NCI-H82 treated with DMSO at 0.1 percent for 48 hours (cell line): ENCODE results near the gene WDR7.

Experiments
- DNase-seq: peaks from one replicate; lab custom pipeline; 2025; ENCODE audit not compliant: unreplicated experiment; lab: John Stamatoyannopoulos, UW

WDR7 gene

GRCh38 chr18:56878711-56879110, 227.6 kb downstream of the WDR7 start:
- no peak for DNase-seq

GRCh38 chr18:56884511-56884910, 233.4 kb downstream of the WDR7 start:
- DNase-seq: no peak

- DNase-seq: no peak
Observed at GRCh38 chr18:56888978-56889377, 237.8 kb downstream of the WDR7 start.

DNA sequence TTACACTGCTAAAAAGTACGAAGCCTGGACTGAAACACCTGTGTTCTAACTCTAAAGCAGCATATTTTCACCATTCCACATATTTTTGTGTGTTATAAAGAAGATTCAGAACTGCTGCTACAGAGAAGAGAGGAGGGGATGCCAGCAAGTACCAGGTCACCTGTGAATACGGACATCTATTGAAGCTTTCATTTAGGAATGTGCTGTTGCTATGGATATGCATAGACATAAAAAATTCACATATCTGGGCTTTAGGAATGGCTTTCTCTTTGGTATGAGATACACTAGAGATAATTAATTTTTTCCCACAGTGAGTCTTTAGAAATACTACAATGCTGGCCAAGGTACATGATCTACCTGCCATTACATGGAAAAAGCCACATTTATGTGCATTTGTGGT, 238.5 kb downstream of the WDR7 start:
- DNase-seq: no peak

DNA sequence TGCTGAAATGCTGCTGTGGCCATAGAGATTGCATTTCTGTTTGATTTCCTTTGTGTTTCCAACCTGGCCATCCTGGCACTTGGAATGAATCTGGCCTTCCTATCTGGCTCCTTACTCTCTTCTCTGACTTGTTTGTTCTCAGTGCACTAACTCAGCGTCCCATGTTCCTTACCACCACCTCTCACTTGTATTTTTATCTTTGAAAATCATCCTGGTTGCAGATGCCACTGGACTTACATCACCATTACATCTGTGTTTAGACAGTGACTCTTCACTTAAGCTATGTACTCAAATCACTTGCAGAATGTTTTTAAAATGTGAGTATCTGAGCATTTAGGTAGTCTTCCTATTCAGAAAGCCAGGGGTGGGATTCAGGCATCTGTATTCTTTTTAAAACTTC, 239.5 kb downstream of the WDR7 start:
- no peak for DNase-seq

DNA sequence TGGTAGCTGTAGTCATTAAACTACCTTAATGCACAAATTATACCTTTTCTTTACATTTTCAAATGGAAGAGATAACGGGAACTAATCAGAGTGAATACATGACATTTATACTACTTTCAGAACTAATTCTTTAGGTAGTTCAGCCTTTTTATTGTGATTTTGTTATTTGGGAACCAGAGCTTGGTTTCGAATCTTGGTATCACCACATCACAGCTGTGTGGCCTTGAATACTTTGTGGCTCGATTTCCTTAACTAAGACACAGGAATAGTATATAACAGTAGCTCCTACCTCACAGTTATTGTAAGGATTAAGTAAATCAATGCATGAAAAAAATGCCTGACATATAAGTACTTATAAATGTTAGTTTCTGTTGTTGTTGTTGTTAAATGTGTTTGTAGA, 240.0 kb downstream of the WDR7 start:
- no peak for DNase-seq

GRCh38 chr18:56891870-56892269, 240.7 kb downstream of the WDR7 start:
- no peak for DNase-seq

DNA sequence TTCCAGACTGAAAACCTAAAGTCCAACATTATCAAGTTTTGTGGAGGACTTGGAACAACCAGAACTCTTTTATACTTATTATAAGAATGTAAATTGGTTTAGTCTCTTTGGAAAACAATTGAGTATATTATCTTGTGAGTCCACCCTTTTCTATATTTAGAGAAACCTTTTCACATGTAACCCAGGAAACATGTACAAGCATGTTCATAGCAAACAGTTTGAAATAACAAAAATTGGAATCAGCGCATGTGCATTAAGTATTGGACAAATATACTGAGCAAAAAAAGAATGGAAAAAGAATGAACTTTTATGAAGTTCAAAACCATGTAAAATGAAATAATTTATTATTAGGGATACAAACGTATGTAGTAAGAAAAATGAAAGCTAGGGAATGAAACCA, 246.0 kb downstream of the WDR7 start:
- DNase-seq: no peak

DNA sequence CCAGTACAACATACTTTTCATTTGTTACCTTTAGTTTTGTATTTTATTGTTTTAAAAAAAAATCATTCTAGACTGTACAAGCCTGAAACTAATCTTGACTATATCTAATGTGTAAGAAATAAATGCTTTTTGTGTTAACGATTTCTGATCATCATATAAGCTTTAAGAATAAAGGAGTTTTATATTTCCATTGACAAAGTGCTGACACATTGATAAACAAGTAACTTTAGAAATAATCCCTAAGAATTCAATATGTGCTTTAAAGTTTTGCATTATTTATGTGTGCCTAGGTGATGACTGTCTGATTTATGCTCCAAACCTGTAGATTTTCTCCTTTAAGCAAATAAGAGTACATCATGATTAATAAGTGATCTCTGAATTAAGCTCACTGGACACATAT, 248.5 kb downstream of the WDR7 start:
- DNase-seq: no peak

DNA sequence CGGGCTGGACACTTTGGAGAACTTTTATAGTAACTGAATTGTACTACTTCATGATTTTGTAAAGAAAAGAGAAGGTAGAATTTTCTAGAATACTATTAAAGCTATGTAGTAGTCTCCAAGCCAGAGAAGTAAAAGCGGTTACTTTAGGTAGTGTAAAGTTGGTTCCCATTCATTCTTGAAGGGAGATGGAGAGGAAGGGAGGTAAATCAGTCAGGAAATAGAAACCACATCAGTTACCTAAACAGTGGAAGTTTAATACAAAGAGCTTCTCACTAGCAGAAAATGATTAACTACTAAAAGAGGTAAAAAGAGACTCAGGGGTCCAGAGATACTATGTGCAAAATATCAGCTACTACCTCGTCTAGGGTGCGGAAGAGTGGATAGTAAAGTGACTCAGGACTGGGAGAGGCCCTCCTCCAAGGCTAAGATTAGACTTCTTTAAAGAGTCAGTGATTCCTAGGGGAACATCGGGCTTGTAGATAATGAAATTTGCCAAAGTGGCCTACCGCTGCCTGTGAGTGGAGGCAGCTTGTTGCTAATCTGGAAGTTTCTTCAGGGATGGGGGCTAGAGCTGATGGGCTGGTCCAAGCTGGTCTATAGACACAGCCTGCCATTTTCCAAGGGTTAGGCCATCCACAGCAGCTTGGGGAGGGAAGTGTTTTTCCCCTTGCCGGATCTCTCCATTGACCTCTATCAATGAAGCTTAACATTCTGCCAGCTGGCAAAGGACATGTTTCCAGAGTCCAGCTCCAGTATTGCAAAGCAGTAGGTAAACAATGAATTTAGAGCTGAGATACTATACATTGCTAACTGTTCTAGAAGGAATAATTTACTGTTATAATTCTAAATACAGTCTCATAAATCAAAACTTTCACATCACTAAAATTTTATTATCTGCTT, 249.3 kb downstream of the WDR7 start:
- no peak for DNase-seq

GRCh38 chr18:56901919-56902318, 250.8 kb downstream of the WDR7 start:
- no peak for DNase-seq

GRCh38 chr18:56902653-56903052, 251.5 kb downstream of the WDR7 start:
- no peak for DNase-seq

GRCh38 chr18:56903686-56904085, 252.5 kb downstream of the WDR7 start:
- DNase-seq: no peak

GRCh38 chr18:56907771-56908170, 256.6 kb downstream of the WDR7 start:
- DNase-seq: no peak

DNA sequence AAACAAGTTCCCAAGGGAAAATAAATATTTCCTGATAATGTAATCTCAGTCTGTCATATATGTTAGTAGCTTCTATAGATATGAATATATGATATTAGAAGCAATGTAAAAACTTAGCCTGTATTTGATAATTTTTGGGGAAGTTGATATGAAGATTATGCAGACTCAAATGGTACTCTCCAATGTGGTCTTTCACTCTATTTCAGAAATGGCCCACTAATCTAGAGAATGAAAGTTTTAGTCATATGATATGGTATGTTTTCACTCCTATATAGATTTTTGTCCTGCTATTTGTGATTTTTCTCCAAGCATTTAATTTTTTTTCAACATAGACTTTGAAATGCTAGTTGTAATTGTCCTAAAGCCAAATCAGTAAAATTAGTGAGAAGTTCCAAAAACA, 259.1 kb downstream of the WDR7 start:
- no peak for DNase-seq

- no peak for DNase-seq
Observed at GRCh38 chr18:56910967-56911366, 259.8 kb downstream of the WDR7 start.

DNA sequence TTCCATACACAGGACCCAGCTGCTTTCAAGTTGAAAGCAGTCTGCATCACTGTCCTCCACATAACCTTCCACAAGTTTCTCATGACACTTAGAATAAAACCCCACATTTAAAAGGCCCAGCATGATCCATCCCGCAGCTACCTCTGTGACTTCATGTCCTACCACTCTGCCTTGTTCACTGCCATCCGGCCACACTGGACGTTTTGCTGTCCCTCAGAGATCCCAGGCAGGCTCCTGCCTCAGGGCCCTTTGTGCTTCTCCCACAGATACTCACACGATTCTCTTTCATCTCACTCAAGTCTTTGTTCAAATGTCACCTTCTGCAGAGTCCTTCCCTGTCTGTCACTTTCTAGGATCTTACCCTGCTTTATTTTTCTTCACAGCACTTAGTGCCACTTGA, 262.8 kb downstream of the WDR7 start:
- DNase-seq: no peak

DNA sequence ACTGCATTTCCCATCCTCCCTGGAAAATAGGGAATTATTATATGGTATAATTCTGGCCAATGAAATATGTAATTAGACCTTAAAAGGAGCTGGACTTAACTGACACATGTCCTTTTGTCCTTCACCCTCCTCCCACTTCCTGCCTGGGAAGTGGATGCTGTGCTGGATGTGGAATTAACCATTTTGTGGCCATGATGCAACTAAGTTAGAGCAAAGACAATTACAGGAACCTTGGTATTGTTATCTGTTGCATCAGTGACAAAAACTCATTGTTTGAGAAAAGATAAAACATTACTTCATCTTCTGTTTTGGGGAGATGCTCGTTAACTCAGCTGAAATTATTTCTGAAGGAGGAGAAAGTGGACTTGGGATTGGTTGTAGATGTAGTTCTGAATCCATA, 268.0 kb downstream of the WDR7 start:
- no peak for DNase-seq

DNA sequence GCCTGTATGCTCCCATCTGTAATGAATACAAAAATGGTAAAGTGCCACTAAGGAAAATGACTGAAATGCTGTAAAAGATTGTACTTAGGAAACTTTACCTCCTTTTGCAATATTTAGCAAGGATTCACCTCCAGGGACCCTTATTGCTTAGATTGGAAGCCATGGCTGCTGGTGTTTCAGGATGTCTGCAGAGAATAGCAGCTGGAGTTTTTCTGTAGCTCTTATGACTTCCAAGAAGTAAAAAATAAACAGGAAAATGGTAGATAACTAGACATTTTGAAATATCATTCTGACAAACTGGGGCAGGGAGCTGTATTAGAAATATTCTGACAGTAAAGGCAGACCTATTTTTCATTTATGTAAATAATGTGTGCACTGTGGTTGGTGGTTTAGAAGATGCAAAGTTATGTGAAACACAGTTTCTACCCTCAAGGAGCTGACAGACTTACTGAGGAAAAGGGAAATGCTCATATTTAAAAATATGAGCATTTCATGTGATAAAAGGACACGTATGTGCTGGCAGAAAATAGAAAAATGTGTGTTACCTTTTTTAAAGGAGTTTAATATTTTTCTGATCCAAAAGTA, 270.8 kb downstream of the WDR7 start:
- no peak for DNase-seq

- DNase-seq: no peak
Observed at GRCh38 chr18:56926734-56927133, 275.6 kb downstream of the WDR7 start.

DNA sequence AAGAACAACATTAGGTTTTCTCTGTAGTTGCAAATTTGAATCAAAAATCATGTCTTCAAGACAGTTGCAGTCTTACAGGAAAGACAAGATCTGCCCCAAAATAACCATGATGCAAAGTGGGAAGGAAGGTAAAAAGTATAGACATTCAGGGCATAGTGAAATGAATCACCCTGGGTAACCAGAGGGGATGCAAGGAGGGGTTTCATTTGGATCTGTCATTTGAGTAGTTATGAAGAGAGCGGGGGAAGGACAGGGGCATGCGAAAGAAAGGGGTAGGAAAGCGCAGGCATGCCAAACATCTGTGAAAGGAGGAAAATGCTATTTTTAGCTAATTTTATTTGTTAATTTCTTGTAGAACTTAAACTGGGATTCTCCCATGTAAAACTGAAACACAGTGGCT, 276.6 kb downstream of the WDR7 start:
- DNase-seq: no peak

DNA sequence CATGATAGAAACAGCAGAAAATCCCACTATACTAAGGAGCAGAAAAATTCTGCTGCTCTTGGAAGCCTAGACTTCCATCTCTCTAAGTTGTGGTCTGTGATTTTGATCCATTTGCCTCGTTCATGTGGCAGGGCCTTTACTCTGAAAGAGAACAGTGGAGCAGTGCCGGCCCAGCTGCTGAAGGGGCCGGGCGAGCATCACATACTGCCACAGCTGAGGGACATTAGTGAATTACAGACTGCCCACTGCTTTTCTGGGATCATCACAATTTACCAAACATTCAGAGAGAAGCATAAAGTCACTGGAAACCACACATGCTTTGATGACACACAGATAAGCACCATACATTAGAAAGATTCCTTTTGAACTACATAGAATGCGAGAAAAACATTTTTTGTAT, 278.7 kb downstream of the WDR7 start:
- no peak for DNase-seq

DNA sequence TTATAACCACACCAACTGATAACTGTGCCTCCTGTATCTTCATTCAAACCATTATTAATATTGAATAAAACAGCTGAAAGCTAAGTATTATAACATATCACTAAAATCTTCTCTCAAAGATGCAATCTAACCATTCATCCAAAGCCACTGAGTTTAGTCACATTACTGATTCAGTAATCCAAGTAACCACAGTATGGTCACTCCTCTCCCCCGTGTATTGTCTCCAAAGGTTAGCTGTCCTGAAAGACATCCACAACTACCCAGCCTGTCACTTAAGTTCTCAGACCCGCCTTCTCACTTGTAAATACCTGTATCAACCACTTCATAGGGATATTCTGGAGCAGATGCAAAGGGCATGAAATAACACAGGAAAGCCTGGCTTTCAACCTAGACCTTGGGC, 282.3 kb downstream of the WDR7 start:
- no peak for DNase-seq
